ENCODE data around the gene FAM50A. TPM values are rescaled to one million over a fixed set of nuclear protein-coding genes. Genes with fewer than 3 reads are reported as not detected.

The FAM50A gene
- total RNA-seq, 1 experiment from 2014 or later: 57.4 TPM

DNA sequence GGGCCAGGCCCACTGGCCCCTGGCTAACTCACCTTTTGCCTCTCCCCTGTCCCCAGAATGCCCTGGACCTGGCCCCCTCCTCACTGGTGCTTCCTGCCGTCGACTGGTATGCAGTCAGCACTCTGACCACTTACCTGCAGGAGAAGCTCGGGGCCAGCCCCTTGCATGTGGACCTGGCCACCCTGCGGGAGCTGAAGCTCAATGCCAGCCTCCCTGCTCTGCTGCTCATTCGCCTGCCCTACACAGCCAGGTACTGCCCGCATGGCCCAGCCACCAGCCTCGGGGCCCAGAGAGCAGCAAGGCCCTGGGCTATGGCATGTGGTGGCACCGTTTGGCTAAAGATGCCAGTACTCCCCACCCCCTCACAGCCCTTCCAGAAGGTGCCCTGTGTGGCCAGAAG is 11.7 kb upstream of the FAM50A start:
- no peak overlapping the region for H3K4ac ChIP-seq (ENCODE audit: low read depth, low read length)
- H3K23me2 ChIP-seq (ENCODE audit: insufficient read length, low read depth, low read length, poor library complexity, severe bottlenecking): no peaks in the 10 kb centered on the region
- no peak overlapping the region for H2BK120ac ChIP-seq (ENCODE audit: low read depth, low read length, poor library complexity, severe bottlenecking)
- TF ChIP-seq, protein P1, sequence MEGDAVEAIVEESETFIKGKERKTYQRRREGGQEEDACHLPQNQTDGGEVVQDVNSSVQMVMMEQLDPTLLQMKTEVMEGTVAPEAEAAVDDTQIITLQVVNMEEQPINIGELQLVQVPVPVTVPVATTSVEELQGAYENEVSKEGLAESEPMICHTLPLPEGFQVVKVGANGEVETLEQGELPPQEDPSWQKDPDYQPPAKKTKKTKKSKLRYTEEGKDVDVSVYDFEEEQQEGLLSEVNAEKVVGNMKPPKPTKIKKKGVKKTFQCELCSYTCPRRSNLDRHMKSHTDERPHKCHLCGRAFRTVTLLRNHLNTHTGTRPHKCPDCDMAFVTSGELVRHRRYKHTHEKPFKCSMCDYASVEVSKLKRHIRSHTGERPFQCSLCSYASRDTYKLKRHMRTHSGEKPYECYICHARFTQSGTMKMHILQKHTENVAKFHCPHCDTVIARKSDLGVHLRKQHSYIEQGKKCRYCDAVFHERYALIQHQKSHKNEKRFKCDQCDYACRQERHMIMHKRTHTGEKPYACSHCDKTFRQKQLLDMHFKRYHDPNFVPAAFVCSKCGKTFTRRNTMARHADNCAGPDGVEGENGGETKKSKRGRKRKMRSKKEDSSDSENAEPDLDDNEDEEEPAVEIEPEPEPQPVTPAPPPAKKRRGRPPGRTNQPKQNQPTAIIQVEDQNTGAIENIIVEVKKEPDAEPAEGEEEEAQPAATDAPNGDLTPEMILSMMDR (conservative IDR thresholded peaks at IDR 0.05): no peak
- H2BK20ac ChIP-seq (ENCODE audit: low read depth, low read length, poor library complexity, severe bottlenecking): no peak overlapping the region
- H4K8ac ChIP-seq (replicated peaks; ENCODE audit: insufficient read length, low read depth, low read length): no peak overlapping the region
- H3K9ac ChIP-seq (ENCODE audit: extremely low read depth, insufficient read length, low read length): no peak overlapping the region
- no peaks in the 10 kb centered on the region for H4K20me1 ChIP-seq (ENCODE audit: control insufficient read depth, insufficient read depth, insufficient read length)
- no peak overlapping the region for H4K5ac ChIP-seq (ENCODE audit: insufficient read length, low read depth, low read length)
- H3K9me3 Mint-ChIP-seq: peaks cover 71 to 83% of the 10 kb centered on the region in 2 experiments
- WGBS (ENCODE audit: extremely low coverage, insufficient read length, low lambda C conversion rate): no CpG with 5 or more reads among the region's 8 CpGs
- H3K79me1 ChIP-seq (ENCODE audit: insufficient read depth, low read depth, low read length, poor library complexity, severe bottlenecking): no peaks in the 10 kb centered on the region
- H2AFZ ChIP-seq (ENCODE audit: low read length): no peak overlapping the region
- H3K18ac ChIP-seq (ENCODE audit: insufficient read length, low read depth, low read length): no peak overlapping the region
- no peaks in the 10 kb centered on the region for H3K27me3 Mint-ChIP-seq (ENCODE audit: low read depth)
- no peak overlapping the region for H4K91ac ChIP-seq (ENCODE audit: insufficient read length, low read depth, low read length)
- peaks cover 15 to 47% (median 43%) of the 10 kb centered on the region in 3 experiments for H3K36me3 Mint-ChIP-seq (ENCODE audit: insufficient read depth in 1 of 3, low read depth in 3 of 3)
- H3T11ph ChIP-seq (ENCODE audit: low read length): no peak overlapping the region
- DNase-seq: no peak
- H3K23ac ChIP-seq (ENCODE audit: insufficient read length, low read depth, low read length): no peak overlapping the region
- H2BK5ac ChIP-seq (ENCODE audit: insufficient read length, low read length): no peak overlapping the region
- peaks cover 33% of the 10 kb centered on the region for H3K9me3 ChIP-seq (ENCODE audit: control insufficient read depth, low read depth, low read length)
- H2BK12ac ChIP-seq (ENCODE audit: insufficient read length, low read depth, low read length): no peak overlapping the region
- H3K27ac ChIP-seq (ENCODE audit: insufficient read length, low read depth, low read length): no peak overlapping the region
- no peak overlapping the region for H3K4me3 Mint-ChIP-seq
- no peak overlapping the region for H3K56ac ChIP-seq (ENCODE audit: insufficient read length, low read depth, low read length)
- no peak overlapping the region for H2BK15ac ChIP-seq (ENCODE audit: low read depth, low read length)
- no peaks in the 10 kb centered on the region for H3K79me2 ChIP-seq (ENCODE audit: insufficient read depth, low read length)
- peaks cover 7 to 22% of the 10 kb centered on the region in 2 experiments for H3K4me1 Mint-ChIP-seq
- H3K4me1 ChIP-seq (ENCODE audit: insufficient read depth, low read length): no peaks in the 10 kb centered on the region
- no peak overlapping the region for H2AK5ac ChIP-seq (ENCODE audit: insufficient read length, low read length)
- H3K14ac ChIP-seq (ENCODE audit: insufficient read depth, low read length): no peak overlapping the region
- H3K4me2 ChIP-seq (ENCODE audit: insufficient read depth, insufficient read length, low read length): no peak overlapping the region
- H3K27me3 ChIP-seq (ENCODE audit: insufficient read depth, low read length): no peaks in the 10 kb centered on the region
- H3K27ac Mint-ChIP-seq: no peak overlapping the region
